GM18511 (cell line): Measurements from ENCODE around the gene MPPED1.

Experiments
- ATAC-seq: cut with Tn5 transposase; IDR thresholded peaks from one replicate; pipeline ENCODE4 v1.9.1; 2021; ENCODE audit warnings: mild to moderate bottlenecking, moderate library complexity; ENCODE audit not compliant: unreplicated experiment

Gene MPPED1

DNA sequence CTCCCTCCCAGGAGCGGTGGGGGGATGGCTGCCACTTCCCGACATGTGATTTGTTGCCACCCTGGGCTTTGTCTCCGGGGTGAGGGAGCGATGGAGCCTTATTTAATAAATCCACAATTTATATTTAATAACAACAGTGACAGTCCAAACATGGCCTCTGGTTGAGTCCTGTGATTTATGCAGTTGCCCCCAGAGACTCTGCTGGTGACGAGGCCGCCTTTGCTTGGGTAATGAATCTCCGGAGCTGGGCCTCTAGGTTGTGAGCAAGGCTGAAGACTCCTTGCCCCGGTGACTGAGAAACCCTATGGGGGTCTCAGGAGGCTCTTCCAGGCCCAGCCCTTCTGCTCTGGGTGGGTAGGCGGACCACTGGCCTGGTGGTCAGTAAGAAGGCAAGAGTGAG lies 16.7 kb downstream of the MPPED1 start:
- ATAC-seq: no peak

DNA sequence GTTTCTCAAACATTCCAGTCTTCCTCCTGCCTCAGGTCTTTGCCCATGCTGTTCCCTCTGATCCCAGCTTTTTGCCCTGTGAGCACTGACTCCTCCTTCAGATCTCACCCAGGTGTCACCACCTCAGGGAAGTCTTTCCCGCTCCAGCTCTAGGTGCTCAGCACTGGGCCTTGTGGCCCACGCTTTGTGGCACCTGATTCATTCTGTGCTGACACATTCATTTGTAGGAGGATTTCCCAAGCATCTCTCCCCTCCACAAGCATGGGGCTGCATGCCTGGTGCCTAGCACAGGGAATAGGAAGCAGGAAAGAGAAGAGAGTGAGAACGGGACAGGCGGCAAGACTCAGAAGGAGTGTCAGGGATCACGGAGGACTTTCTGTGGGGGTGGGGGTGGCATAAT lies 17.6 kb downstream of the MPPED1 start:
- no peak for ATAC-seq

DNA sequence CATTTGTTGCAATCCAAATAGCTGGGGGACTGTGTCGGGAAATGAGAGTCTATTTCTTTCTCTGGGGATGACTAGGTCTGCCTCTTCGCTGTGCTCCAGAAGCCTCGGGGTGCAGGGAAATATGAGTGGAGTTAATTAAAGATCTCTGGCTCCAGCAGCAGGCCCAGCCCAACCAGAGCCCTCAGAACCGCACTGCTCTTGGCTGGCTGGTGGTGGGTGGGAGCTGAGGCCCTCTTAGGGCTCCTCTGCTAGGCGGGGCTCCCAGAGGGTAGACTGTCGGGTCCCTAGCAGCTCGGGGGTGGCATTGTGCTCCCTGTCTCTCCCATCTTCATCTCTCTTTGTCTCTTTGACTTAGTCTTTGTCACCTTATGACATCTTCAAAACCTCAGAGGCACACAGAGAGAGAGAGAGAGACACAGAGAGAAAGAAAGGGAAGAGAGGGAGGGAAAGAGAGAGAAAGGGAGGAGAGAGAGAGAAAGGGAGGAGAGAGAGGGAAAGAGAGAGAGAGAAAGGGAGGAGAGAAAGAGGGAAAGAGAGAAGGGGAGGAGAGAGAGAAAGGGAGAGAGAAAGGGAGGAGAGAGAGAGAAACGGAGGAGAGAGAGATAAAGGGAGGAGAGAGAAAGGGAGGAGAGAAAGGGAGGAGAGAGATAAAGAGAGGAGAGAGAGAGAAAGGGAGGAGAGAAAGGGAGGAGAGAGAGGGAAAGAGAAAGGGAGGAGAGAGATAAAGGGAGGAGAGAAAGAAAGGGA lies 20.2 kb downstream of the MPPED1 start:
- no peak for ATAC-seq

DNA sequence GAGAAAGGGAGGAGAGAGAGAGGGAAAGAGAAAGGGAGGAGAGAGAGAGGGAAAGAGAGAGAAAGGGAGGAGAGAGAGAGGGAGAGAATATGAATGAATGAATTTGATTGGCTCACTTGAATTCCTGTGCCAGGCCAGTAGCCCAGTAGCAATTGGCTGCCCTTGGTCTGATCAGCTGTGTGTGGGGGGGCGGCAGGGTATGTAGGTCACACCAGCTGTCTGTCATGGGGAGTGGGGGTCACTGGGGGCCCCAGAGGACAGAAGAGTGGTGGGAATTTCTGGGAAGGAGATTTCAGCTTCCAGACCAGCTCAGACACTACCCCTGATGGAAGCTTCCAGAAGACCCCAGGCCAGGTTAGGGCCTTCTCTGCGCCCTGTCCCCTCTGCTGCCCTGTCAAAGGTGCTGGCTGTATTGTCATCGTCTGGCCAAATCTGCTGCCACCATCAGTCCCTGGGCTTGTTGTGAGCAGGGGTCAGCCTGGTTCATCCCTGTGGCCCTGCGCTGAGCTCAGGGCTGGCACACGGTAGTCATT lies 21.1 kb downstream of the MPPED1 start:
- ATAC-seq: no peak

DNA sequence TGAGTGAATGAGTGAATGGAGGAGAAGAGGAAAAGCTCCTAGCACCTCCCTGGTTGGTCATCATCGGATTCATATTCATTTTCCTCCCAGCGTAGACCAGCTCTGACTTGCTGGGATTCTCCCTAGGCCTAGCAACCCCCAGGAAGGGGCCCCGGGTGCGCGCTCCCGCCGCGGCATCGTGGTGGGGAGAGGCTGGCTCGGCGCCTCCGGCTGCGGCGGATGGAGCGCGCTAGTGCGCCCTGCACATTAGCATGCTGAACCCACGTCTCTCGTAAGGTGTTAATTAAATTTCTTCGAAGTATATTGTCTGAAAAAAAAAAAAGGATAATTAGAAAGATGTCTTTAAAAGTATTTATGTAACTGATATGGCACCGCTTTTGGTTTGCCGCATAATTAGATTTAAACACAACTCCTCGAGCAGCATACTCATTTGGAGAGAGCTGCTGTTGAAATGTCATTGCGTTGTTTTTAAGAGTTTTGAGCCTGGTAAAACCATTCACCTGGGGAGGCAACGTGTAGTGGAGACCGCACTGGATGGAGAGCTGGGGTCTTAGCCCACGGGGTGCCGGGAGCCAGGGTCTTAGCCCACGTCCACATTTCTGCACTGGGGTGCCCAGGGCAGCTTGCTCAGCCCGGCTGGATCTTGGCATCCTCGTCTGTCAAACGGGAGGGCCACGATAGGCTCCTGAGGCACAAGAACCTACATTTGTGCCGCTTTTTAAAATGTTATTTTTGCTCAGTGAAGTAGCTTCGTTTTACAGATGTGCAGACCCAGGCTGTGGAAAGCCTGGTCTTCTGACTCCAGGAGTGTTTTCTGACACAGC lies 21.8 kb downstream of the MPPED1 start:
- no peak for ATAC-seq

DNA sequence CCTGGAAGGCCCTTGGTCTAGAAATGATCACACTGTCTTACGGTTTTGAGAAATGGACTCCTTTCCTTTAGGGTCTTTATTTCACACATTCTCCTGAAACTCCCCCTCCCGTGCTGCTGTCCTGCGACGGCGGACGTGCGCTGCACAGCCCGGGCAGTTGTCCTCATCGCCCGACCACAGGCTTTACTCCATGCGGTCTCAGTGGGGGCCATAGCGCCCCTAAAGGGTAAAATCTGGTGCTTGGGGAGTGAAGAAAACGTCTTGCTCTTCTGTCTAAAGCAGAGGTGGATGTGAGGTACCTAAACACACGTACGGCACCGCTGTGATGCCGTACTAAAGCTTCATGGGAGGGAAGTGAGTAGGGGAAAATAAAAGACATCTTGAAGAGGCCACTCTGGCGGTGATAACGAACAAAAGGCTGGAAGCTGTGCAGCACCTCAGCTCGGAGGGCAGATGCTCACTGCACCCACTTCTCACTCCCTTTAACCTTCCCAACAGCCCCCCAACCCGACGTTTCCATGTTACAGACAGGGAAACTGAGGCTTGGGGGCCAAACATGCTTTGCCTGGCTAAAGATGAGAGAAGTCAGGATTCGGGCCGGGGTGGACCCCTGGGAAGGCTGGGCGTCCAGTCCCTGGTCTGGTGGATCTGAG lies 22.6 kb downstream of the MPPED1 start:
- ATAC-seq: no peak

DNA sequence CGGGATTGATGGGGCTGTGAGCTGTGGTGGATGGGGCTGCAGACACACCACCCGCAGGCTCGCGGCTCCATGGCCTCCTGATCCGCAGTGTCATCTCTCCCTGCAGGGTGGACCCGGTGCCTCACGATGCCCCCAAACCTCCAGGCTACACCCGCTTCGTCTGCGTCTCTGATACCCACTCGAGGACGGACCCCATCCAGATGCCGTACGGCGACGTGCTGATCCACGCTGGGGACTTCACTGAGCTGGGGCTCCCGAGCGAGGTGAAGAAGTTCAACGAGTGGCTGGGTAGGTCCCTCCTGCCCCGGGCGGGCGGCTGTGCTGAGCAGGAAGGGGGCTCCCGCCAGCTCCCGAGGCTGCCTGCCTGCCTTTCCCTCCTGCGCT lies 23.1 kb downstream of the MPPED1 start:
- ATAC-seq: no peak

DNA sequence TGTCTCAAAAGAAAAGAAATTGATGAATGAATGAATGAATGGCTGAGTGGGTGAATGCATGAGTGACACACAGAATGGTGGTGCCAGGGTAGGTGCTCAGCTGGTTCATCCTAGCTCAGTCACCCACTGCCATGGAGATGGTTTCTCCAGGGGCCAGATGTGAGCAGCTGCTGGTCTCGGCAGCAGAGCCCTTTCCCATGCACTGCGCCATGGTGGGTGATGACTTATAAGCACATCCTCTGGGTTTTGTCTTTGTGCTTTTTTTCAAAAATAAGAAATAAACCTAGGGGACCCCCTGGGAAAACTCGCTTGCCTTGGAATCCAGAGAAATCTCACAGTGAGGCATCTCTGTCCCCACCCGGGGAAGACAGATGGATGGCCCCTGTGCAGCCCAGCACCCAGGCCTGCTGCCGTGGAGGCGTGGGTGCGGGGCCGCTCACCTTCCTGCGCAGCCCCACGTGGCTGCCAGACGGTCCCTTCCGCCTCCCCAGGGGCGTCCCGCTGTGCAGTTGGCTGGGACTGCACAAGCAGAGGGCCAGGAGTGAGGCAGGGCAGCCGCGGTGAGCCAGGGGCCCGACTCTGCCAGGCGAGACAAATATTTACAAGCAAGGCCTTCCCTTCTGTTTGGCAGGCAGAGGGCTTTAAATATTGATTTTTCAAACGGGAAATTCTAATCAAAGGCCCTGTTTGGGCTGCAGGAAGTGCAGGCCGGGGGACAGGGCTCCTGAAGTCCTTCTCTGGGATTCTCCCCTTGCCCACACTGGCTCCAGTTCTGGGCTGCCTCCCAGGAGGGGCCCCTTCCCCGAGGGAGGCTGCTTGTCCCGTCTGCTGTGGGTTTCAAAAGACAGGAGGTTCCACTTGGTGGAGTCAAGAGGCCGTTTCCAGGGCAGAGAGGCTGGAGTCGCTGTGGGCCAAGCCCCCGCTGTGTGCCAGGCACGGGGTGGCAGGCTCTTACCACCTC lies 24.3 kb downstream of the MPPED1 start:
- ATAC-seq: no peak

DNA sequence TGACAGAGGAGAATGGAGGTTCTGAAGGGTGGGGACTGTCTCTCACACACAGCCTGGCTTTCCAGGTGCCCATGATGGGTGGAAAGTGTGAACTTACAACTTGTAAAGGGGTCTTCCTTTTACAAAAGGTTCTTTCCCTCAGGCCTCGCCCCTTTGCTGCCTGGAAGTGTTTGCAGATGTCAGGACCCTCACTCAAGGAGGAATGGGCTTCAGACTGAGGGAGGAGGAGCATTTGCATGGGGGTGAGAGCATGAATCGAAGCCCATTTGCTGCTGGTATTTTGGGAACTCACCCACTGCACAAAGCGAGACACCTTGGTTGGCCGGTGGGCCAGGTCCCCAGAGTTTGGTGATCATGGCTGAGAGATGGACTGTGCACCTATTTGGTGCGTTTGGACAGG lies 25.1 kb downstream of the MPPED1 start:
- ATAC-seq: no peak

DNA sequence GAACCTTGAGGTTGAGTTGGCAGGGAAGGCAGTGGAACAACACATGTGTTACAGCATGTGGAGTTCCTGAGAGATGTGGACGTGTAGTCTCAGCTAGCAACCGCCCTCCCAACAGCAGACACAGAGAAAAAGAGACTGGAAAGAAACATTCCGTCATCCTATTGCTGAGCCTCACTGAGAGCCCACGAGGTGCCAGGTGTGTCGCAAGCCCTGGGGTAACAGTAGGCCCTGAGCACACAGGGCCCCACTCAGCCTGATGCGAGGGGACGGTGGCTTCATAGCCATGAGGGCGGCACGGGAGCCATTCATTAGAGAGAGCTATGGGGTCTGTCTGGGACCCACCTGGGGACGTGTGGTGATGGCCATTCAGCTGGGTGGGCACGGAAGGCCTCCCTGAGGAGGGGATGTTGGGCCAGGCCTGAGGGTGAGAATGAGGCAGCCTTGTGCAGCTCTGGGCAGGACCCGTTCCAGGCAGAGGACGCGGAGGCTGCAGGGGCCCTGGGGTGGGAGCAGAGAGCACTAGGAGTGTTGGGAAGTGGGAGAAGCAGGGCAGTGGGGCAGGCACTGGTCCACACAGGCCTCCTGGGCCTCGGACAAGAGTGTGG lies 26.2 kb downstream of the MPPED1 start:
- no peak for ATAC-seq

DNA sequence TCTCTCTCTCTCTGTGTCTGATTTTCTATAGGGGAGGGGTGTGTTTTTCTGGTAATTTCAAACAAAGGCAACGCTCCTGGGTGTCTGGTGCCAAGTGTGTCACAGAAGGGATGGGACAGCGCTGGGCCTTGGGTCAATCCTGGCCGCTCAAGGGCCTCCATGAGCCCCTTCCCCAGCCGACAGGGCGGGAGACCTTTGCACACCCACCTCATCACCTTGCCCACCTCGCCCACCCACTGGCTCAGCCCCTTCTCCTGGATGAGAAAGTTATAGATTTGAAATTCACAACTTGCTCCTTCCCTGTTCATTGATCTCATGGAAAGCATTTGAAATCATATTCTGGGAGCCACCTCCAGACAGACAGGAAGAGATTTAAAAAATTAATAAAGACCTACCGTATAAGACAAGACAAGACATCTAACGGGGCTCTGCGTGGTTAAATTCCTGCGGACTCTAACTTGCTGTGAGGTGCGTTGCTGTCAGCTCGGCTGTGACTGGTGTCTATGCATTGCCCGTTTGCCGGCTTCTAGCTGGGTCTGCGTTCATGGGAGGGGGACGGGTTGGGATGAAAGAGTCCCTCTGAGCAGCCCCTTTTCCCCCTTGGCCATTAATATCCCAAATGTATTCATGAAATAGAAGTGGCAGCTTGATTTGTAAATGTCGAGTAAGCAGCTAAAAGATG lies 27.0 kb downstream of the MPPED1 start:
- ATAC-seq: no peak

DNA sequence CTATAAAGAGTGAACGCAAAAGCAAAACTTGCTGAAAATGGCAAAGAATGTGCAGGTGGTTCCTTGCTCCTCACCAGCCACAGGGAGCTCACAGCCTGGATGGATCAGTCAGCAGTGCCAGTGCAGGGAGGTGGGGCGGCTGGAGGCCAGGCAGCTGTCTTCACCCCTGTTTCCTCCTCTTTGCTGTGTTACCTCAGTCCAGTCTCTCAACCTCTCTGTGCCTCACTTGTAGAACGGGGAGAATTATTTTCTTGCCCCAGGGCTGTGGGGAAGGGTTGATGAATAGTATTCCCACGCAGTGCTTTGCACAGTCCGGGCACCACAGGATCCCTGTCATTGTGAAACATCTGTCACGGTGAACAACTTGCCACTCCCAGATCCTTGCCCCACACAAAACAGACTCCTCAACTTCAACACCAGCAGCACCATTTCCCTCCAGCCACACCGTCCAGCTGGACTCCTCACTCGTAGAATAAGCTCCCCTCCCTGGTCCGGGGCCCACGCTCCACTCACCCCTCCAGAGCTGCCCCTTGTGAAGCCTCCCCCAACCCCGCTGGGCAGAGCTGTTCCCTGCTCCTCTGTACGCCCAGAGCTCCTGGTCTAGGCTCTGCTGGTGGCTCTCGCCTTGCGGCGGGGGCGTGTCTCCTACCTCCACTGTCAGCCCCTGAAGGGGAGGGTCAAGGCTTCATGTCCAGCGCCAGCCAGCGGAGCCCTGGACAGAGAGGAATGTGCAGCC lies 27.7 kb downstream of the MPPED1 start:
- no peak for ATAC-seq

DNA sequence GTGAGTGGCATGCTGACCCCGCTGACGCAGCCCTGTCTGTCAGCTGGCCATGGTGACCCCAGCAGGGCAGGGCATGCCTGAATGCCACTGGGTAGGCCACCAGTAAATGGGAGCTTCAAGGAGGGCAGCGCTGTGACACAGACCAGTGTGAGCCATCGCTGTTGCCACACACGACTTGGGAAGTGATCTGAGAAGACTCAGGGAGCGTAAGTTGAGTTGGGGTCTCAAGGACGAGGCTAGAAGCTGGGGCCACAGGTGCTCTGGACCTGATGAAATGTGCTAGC lies 28.2 kb downstream of the MPPED1 start:
- no peak for ATAC-seq

DNA sequence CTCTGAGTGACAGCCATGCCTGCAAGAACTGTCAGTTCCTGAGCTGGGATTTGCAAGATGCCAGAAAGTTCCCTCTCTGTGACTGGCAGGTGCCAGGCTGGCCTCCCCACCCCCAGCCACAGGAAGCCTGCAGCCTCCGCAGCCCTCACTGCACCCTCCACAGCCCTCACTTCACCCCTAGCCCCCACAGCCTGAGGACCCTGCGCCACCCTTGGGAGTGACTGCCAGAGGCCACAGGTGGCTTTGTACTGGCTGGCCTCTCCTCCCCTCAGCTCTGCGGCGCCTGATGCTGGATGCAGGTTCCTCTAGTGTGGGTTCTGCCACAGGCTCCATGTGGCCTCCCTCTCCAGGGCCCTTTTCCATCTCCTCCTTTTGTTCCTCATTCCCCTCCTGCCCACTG lies 28.7 kb downstream of the MPPED1 start:
- ATAC-seq: no peak

DNA sequence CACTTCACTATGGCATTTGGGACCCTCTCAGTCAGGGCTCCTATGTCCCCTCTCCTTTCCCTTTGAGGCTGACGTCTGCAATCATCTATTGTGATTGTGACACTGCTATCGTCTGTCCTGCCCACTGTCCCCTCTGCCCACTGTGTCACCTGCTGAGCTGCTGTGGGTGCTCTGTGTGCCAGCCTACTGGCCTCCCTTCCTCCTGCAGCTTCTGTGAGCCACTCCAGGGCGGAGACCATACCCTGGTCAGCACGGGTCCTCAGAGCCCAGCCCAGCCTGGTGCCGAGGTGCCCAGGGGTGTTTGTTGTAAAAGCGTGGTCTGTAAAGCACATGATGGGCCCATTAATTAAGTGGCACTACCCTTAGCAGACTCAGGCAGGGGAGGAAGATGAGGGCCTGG lies 29.4 kb downstream of the MPPED1 start:
- ATAC-seq: no peak

DNA sequence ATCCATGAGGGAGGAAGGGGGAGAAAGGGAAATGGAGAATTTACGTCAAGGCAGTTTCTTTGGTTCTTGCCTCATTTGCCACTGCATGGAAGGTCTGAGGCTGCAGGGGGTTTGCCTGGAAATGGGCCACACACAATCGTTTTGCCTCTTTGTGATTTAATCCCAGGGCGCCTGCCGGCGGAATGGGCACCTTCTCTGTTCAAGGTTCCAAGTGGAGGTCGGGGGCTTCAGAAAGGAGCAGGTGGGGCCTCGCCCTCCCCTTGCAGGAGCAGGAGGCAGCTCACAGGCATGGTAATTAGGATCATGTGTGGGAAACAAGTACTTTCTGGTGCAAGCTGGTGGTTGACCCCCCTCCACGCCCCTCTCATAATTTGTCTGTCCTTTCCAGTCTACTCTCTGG lies 29.9 kb downstream of the MPPED1 start:
- no peak for ATAC-seq

DNA sequence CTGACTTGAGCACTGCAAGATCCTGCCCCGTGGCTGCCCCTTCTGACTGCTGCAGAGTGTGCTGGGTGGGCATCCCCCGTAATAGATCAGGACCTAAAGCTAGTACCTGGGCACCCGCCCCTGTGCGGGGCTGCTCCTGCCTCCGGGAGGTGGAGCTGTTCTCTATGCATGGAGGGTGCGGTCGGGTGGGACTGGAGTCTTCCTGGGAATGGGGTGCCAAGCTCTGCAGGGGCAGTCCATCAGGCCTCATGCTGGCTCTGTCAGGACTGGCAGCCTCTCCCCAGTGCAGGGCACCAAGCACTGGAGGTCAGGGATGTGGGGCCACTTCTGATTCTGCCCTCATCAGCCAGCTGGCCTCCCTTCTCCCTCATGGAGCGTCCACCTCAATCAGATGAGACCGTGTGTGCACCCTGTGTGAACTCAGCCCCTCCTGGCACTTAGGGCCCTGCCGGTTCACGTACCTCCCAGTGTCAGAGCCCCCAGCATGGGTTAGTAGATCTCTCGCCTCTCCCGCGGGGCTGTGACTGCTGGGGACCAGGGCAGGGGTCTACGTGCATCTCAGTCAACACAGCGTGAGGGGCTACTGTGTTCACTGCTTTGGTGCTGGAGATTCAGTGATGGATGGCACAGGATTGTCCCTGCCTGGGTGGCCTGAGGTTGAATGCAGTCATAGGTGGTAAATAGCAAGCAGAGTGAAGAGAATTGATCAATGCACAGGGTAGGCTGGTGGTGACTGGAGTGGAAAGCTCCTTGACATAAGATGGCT lies 30.8 kb downstream of the MPPED1 start:
- no peak for ATAC-seq

DNA sequence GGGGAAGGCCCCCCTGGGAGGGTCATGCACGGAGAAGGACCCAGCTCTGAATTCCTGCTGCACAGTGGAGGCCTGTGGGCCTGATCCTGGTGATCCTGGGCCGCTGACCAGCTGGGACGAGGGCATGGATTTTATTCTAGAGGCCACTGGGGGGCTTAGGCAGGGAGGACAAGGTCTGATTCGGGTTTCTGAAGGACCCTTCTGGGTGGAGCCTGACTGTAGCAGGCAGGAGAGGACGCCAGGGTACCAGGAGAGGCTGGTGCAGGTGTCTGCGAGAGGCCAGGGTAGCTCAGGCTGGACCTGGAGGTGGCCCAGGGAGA lies 31.3 kb downstream of the MPPED1 start:
- no peak for ATAC-seq
